Osteoblast (primary cell): Measurements from ENCODE around the gene FMN1. TPM values are rescaled to one million over a fixed set of nuclear protein-coding genes. Genes with fewer than 3 reads are reported as not detected.
A peak's percentile ranks its signal among the peaks of the same experiment; 100 is the strongest.

Experiments used
- DNase-seq: peaks from one replicate; pipeline ENCODE4 v3.0.0; 2011; ENCODE audit warnings: low spot score, mixed read lengths; ENCODE audit not compliant: insufficient read length; ENCODE audit errors: missing footprints
- H2AFZ ChIP-seq: 2 replicates; pipeline ENCODE4 v1.6.0; 2011; ENCODE audit warnings: mild to moderate bottlenecking, low read length
- H3K27ac ChIP-seq: 2 replicates; pipeline ENCODE4 v1.5.1; 2011; ENCODE audit warnings: mild to moderate bottlenecking, low read depth, low read length, moderate library complexity
- H3K27me3 ChIP-seq: 2 replicates; pipeline ENCODE4 v1.6.0; 2012; ENCODE audit warnings: mild to moderate bottlenecking, control low read depth, inconsistent platforms, low read length, moderate library complexity; ENCODE audit not compliant: insufficient read depth
- H3K36me3 ChIP-seq: 2 replicates; pipeline ENCODE4 v1.5.1; 2011; ENCODE audit warnings: mild to moderate bottlenecking, low read length, control low read depth, moderate library complexity; ENCODE audit not compliant: insufficient read depth
- H3K4me1 ChIP-seq: 2 replicates; pipeline ENCODE4 v1.5.1; 2011; ENCODE audit warnings: mild to moderate bottlenecking, low read length, control low read depth, moderate library complexity; ENCODE audit not compliant: insufficient read depth
- H3K4me2 ChIP-seq: 2 replicates; pipeline ENCODE4 v1.6.0; 2011; ENCODE audit warnings: mild to moderate bottlenecking, low read length; ENCODE audit not compliant: insufficient read depth
- H3K4me3 ChIP-seq: fragments of 200-600 bp; sonication (generic); 3 replicates; pipeline ENCODE4 v1.5.1; 2012; ENCODE audit warnings: mild to moderate bottlenecking, low read length, inconsistent platforms; ENCODE audit not compliant: insufficient read depth
- H3K79me2 ChIP-seq: 2 replicates; pipeline ENCODE4 v1.6.0; 2012; ENCODE audit warnings: mild to moderate bottlenecking, low read length, control low read depth, inconsistent platforms; ENCODE audit not compliant: insufficient read depth
- H3K9me3 ChIP-seq: 2 replicates; pipeline ENCODE4 v1.5.1; 2011; ENCODE audit warnings: low read depth, low read length, control low read depth
- H4K20me1 ChIP-seq: 2 replicates; pipeline ENCODE4 v1.6.0; 2012; ENCODE audit warnings: mild to moderate bottlenecking, low read length, control low read depth; ENCODE audit not compliant: insufficient read depth
- total RNA-seq: library from RNA; depleted of rRNA; stranded (reverse); fragments of >200 nt; gene quantifications from 2 replicates; pipeline ENCODE4 v1.2.3, GENCODE V29; 2012
- TF ChIP-seq, protein P1 (sequence below): IDR thresholded peaks from 2 replicates; pipeline ENCODE4 v1.5.1; 2011; ENCODE audit warnings: mild to moderate bottlenecking, low read depth, low read length, moderate library complexity; ENCODE audit errors: extremely low read depth

Gene FMN1
- total RNA-seq, 1 donor, result 9.0 TPM

GRCh38 chr15:33019354-33019981 is 175.0 kb downstream of the FMN1 start:
- Histone ChIP-seq H2AFZ (no peak overlapping the region), H3K9me3 (no peaks in the 10 kb centered on the region), H3K79me2 (peaks cover 16% of the 10 kb centered on the region)

GRCh38 chr15:33016405-33017024 is 178.0 kb downstream of the FMN1 start:
- no peak overlapping the region for H3K4me2 ChIP-seq
- TF ChIP-seq, protein P1, sequence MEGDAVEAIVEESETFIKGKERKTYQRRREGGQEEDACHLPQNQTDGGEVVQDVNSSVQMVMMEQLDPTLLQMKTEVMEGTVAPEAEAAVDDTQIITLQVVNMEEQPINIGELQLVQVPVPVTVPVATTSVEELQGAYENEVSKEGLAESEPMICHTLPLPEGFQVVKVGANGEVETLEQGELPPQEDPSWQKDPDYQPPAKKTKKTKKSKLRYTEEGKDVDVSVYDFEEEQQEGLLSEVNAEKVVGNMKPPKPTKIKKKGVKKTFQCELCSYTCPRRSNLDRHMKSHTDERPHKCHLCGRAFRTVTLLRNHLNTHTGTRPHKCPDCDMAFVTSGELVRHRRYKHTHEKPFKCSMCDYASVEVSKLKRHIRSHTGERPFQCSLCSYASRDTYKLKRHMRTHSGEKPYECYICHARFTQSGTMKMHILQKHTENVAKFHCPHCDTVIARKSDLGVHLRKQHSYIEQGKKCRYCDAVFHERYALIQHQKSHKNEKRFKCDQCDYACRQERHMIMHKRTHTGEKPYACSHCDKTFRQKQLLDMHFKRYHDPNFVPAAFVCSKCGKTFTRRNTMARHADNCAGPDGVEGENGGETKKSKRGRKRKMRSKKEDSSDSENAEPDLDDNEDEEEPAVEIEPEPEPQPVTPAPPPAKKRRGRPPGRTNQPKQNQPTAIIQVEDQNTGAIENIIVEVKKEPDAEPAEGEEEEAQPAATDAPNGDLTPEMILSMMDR, result no peak
- no peaks in the 10 kb centered on the region for H3K9me3 ChIP-seq
- H3K4me3 ChIP-seq, result no peak overlapping the region
- H3K27ac ChIP-seq, result no peak overlapping the region
- peaks cover 5% of the 10 kb centered on the region for H3K4me1 ChIP-seq
- peaks cover 12% of the 10 kb centered on the region for H3K79me2 ChIP-seq
- no peak overlapping the region for H2AFZ ChIP-seq
- no peaks in the 10 kb centered on the region for H3K36me3 ChIP-seq
- H3K27me3 ChIP-seq, result no peaks in the 10 kb centered on the region
- H4K20me1 ChIP-seq, result no peaks in the 10 kb centered on the region
- DNase-seq, result no peak

More at GRCh38 chr15:33019354-33019981, 175.0 kb downstream of the FMN1 start:
- H3K27me3 ChIP-seq, result no peaks in the 10 kb centered on the region
- no peaks in the 10 kb centered on the region for H3K36me3 ChIP-seq
- peaks cover 15% of the 10 kb centered on the region for H3K4me1 ChIP-seq
- DNase-seq, result no peak
- no peak overlapping the region for H3K4me3 ChIP-seq
- no peak overlapping the region for H3K4me2 ChIP-seq
- H3K27ac ChIP-seq, result no peak overlapping the region
- no peaks in the 10 kb centered on the region for H4K20me1 ChIP-seq
- TF ChIP-seq, protein P1, result no peak

DNA sequence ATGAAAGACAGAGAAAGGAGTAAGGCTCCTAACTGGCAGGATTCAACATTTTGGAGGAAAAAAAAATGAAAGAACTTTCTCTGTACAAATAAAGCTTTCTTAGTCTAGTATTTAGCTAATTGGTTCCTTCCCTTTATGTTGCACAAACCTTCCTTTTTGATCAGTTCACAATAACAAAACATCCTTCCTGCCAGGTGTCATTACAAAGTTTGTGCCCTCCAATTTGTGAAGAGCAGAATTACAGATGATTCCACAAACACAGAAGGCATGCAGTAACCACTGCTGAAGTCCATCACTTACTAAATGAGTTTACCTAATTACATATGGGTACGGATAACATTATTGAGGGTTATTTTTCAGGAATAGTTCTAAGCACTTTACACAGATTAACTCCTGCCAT is 179.9 kb downstream of the FMN1 start:
- H3K9me3 ChIP-seq, result no peaks in the 10 kb centered on the region
- TF ChIP-seq, protein P1, result no peak
- no peak overlapping the region for H3K4me3 ChIP-seq
- H3K27ac ChIP-seq, result no peak overlapping the region
- peaks cover 5% of the 10 kb centered on the region for H3K4me1 ChIP-seq
- H3K27me3 ChIP-seq, result no peaks in the 10 kb centered on the region
- no peaks in the 10 kb centered on the region for H4K20me1 ChIP-seq
- peak; percentile 62 for DNase-seq
- no peak overlapping the region for H3K4me2 ChIP-seq
- peaks cover 5% of the 10 kb centered on the region for H3K79me2 ChIP-seq
- no peak overlapping the region for H2AFZ ChIP-seq
- no peaks in the 10 kb centered on the region for H3K36me3 ChIP-seq

DNA sequence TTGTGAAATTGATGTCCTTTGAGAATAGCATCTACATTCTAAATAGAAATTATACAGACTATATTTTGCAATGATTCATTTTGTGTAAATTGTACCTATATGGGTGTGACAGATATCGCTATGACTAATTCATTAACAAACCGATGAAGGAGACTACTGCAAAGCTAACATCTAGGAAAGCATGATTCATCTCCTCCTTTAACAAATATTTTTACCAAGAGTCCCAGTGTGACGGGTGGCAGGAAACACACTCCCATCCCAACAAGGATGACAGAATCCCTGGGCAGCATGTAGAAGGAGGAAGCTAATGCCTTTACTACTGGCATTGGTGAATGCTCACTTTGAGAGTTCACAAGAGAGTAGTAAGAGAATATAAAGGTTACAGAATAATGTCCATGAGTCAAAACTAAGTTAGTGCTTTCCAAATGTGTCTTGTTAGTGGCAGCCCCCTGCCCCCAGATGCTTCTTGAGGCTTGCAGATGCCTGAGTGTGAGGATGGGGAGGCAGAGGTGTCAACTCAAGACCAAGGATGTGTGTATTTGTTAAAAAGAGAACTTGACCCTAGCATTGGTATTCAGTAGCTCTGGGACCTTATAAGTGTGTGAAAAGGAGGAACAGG is 180.6 kb downstream of the FMN1 start:
- H4K20me1 ChIP-seq, result no peaks in the 10 kb centered on the region
- no peak overlapping the region for H3K4me2 ChIP-seq
- peaks cover 5% of the 10 kb centered on the region for H3K79me2 ChIP-seq
- no peaks in the 10 kb centered on the region for H3K27me3 ChIP-seq
- no peak overlapping the region for H3K27ac ChIP-seq
- H3K36me3 ChIP-seq, result no peaks in the 10 kb centered on the region
- peaks cover 9% of the 10 kb centered on the region for H3K4me1 ChIP-seq
- TF ChIP-seq, protein P1, result no peak
- peak; percentile 94 for DNase-seq
- H3K4me3 ChIP-seq, result no peak overlapping the region
- H3K9me3 ChIP-seq, result no peaks in the 10 kb centered on the region
- H2AFZ ChIP-seq, result no peak overlapping the region
